ENCODE data around the gene PRAMEF14. TPM values are rescaled to one million over a fixed set of nuclear protein-coding genes. Genes with fewer than 3 reads are reported as not detected.
"Not testable (repeated sequence)": the region's sequence is repeated elsewhere in the genome, so short reads cannot be mapped to it uniquely, and the experiment has no call there.

PRAMEF14 gene
- total and polyA plus RNA-seq, 4 donors, result not detected

DNA sequence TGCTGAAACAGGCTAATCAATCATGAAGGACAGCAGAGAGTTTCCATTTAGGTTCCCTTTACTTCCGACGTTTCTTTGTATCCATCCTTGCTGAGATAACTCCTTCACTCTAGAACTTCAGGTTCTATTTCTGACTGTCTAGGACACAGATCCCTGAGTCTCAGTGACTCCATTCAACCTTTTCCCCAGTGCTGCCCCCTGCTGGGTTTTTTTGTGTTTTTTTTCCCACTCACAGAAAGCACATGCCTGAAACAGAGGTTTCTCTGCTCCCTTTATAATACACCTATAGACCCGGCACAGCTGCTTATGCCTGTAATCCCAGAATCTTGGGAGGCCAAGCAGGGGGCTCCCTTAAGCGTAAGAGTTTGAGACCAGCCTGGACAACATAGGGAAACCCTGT lies 21.6 kb upstream of the PRAMEF14 start:
- H3K4me1 ChIP-seq (ENCODE audit: control insufficient read depth in 4 of 4, insufficient read depth in 4 of 4, low read length in 3 of 4); H3K36me3 ChIP-seq (ENCODE audit: control insufficient read depth in 4 of 4, insufficient read depth in 3 of 4, low read depth in 1 of 4, low read length in 3 of 4); H3K9me3 ChIP-seq (ENCODE audit: control insufficient read depth in 4 of 4, low read length in 3 of 4); H3K27me3 ChIP-seq (ENCODE audit: control insufficient read depth in 4 of 4, insufficient read depth in 4 of 4, low read length in 3 of 4); DNase-seq (ENCODE audit: low spot score); H3K4me3 ChIP-seq (ENCODE audit: low read depth in 1 of 3, low read length in 3 of 3); H3K27ac ChIP-seq (ENCODE audit: low read depth in 1 of 2, low read length in 2 of 2); H3K9ac ChIP-seq (ENCODE audit: low read depth in 1 of 2, low read length in 2 of 2): not testable (repeated sequence)
- TF ChIP-seq RAD21 (IDR thresholded peaks at IDR 0.05), result peak in 1 of 2 donors; percentile 24
- 71% methylated on average over 4 of the region's 4 CpGs for WGBS

DNA sequence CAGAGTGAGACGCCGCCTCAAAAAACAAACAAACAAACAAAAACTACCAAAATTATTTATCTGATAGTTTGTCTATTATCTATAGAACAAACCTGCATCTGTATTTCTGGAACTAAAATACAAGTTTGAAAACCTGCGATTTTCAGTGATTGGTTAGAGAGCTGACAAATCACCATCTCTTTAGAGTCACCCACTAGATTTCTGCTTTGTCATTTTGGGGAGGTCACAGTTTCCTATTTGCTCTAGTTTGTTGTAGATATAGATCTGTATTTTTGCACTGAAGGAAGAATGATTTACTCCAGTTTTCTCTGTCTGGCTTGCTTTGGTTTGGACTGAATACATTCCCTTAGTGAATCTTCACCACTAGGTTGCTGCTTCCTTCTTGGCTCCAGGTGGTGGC lies 19.6 kb upstream of the PRAMEF14 start:
- 82% methylated on average over 3 of the region's 3 CpGs for whole genome bisulfite sequencing
- not testable (repeated sequence) for H3K9me3 ChIP-seq (ENCODE audit: control insufficient read depth in 4 of 4, low read length in 3 of 4); H3K36me3 ChIP-seq (ENCODE audit: control insufficient read depth in 4 of 4, insufficient read depth in 3 of 4, low read depth in 1 of 4, low read length in 3 of 4); H3K9ac ChIP-seq (ENCODE audit: low read depth in 1 of 2, low read length in 2 of 2); H3K27ac ChIP-seq (ENCODE audit: low read depth in 1 of 2, low read length in 2 of 2); DNase-seq (ENCODE audit: low spot score); H3K27me3 ChIP-seq (ENCODE audit: control insufficient read depth in 4 of 4, insufficient read depth in 4 of 4, low read length in 3 of 4); H3K4me3 ChIP-seq (ENCODE audit: low read depth in 1 of 3, low read length in 3 of 3); H3K4me1 ChIP-seq (ENCODE audit: control insufficient read depth in 4 of 4, insufficient read depth in 4 of 4, low read length in 3 of 4)

DNA sequence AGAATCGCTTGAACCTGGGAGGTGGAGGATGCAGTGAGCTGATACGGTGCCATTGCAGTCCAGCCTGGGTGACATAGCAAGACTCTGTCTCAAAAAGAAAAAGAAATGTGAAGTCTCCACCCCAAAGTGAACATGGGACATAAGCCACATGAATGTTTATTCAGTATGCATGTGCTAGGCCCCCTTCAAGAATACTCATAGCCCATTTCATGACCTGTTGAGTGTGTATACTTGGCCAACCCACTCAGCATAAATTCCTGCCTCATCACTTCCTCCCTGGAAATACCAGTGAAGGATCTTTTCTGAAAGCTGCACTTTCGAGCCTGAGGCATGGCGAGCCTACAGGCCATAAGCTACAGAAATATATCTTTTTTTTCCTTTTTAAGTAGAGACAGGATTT lies 18.0 kb upstream of the PRAMEF14 start:
- H3K4me1 ChIP-seq (ENCODE audit: control insufficient read depth in 4 of 4, insufficient read depth in 4 of 4, low read length in 3 of 4); DNase-seq (ENCODE audit: low spot score); H3K9ac ChIP-seq (ENCODE audit: low read depth in 1 of 2, low read length in 2 of 2); H3K4me3 ChIP-seq (ENCODE audit: low read depth in 1 of 3, low read length in 3 of 3); H3K27me3 ChIP-seq (ENCODE audit: control insufficient read depth in 4 of 4, insufficient read depth in 4 of 4, low read length in 3 of 4); H3K36me3 ChIP-seq (ENCODE audit: control insufficient read depth in 4 of 4, insufficient read depth in 3 of 4, low read depth in 1 of 4, low read length in 3 of 4); H3K9me3 ChIP-seq (ENCODE audit: control insufficient read depth in 4 of 4, low read length in 3 of 4); H3K27ac ChIP-seq (ENCODE audit: low read depth in 1 of 2, low read length in 2 of 2): not testable (repeated sequence)
- 81% methylated on average over 3 of the region's 4 CpGs for WGBS

DNA sequence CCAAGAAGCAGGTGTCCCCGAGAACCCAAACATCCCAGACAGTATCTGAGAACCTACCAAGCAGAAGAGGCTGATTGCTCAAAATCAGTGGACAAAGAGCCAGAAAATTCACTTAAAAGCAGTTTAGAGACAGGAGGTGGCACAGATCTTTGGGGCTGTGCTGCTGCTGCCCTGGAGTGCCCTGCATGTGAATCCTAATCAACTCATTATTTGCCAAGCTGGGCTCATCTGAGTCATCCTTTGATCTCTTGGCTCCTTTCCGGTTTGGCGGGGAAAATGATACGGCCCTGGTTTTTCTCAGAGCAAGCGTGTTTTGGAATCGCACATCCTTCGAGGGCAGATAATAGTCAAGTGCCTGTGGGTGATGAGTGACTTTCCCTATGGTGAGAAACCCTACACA lies 15.4 kb upstream of the PRAMEF14 start:
- DNase-seq (ENCODE audit: low spot score), result not testable (repeated sequence)
- 100% methylated on average over 1 of the region's 7 CpGs for WGBS

DNA sequence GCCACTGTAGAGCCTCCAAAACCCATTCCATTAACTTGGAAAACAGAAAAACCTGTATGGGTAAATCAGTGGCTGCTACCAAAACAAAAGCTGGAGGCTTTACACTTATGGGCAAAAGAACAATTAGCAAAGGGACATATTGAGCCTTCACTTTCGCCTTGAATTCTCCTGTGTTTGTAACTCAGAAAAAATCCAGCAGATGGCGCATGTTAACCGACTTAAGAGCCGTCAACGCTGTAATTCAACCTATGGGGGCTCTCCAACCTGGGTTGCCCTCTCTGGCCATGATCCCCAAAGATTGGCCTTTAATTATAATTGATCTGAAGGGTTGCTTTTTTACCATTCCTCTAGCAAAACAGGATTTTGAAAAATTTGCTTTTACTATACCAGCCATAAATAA lies 9.8 kb upstream of the PRAMEF14 start:
- DNase-seq (ENCODE audit: low spot score); H3K9ac ChIP-seq (ENCODE audit: low read depth in 1 of 2, low read length in 2 of 2); H3K27me3 ChIP-seq (ENCODE audit: control insufficient read depth in 4 of 4, insufficient read depth in 4 of 4, low read length in 3 of 4); H3K36me3 ChIP-seq (ENCODE audit: control insufficient read depth in 4 of 4, insufficient read depth in 3 of 4, low read depth in 1 of 4, low read length in 3 of 4); H3K9me3 ChIP-seq (ENCODE audit: control insufficient read depth in 4 of 4, low read length in 3 of 4); H3K4me1 ChIP-seq (ENCODE audit: control insufficient read depth in 4 of 4, insufficient read depth in 4 of 4, low read length in 3 of 4); H3K27ac ChIP-seq (ENCODE audit: low read depth in 1 of 2, low read length in 2 of 2); H3K4me3 ChIP-seq (ENCODE audit: low read depth in 1 of 3, low read length in 3 of 3): not testable (repeated sequence)
- TF ChIP-seq, protein P1, sequence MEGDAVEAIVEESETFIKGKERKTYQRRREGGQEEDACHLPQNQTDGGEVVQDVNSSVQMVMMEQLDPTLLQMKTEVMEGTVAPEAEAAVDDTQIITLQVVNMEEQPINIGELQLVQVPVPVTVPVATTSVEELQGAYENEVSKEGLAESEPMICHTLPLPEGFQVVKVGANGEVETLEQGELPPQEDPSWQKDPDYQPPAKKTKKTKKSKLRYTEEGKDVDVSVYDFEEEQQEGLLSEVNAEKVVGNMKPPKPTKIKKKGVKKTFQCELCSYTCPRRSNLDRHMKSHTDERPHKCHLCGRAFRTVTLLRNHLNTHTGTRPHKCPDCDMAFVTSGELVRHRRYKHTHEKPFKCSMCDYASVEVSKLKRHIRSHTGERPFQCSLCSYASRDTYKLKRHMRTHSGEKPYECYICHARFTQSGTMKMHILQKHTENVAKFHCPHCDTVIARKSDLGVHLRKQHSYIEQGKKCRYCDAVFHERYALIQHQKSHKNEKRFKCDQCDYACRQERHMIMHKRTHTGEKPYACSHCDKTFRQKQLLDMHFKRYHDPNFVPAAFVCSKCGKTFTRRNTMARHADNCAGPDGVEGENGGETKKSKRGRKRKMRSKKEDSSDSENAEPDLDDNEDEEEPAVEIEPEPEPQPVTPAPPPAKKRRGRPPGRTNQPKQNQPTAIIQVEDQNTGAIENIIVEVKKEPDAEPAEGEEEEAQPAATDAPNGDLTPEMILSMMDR (IDR thresholded peaks at IDR 0.05; ENCODE audit: low read depth, low read length, missing input control), result peak; percentile 58
- TF ChIP-seq RAD21 (IDR thresholded peaks at IDR 0.05), result peak; percentile 70 to 75
- WGBS, result 2% methylated on average over 5 of the region's 5 CpGs

More for the DNA sequence above, 15.4 kb upstream of the PRAMEF14 start:
- not testable (repeated sequence) for H3K4me3 ChIP-seq (ENCODE audit: low read depth in 1 of 3, low read length in 3 of 3); H3K4me1 ChIP-seq (ENCODE audit: control insufficient read depth in 4 of 4, insufficient read depth in 4 of 4, low read length in 3 of 4); H3K9me3 ChIP-seq (ENCODE audit: control insufficient read depth in 4 of 4, low read length in 3 of 4); H3K36me3 ChIP-seq (ENCODE audit: control insufficient read depth in 4 of 4, insufficient read depth in 3 of 4, low read depth in 1 of 4, low read length in 3 of 4); H3K27me3 ChIP-seq (ENCODE audit: control insufficient read depth in 4 of 4, insufficient read depth in 4 of 4, low read length in 3 of 4); H3K9ac ChIP-seq (ENCODE audit: low read depth in 1 of 2, low read length in 2 of 2); H3K27ac ChIP-seq (ENCODE audit: low read depth in 1 of 2, low read length in 2 of 2)

All from liver (tissue), 9 donors.